Natural killer cell (primary cell): ENCODE measurements around the gene XRCC5. TPM values are rescaled to one million over a fixed set of nuclear protein-coding genes. Genes with fewer than 3 reads are reported as not detected.

Source experiments
- ATAC-seq, 3 donors: fragments of 150-1000 bp in 2 of 3; fragments of 200-7000 bp in 1 of 3; cut with Tn5 transposase; 1 replicate in 1 of 3; 2 replicates in 2 of 3; pipeline ENCODE4 v1.10.0; 2021; ENCODE audit warnings: mild to moderate bottlenecking in 2 of 3, moderate library complexity in 2 of 3
- DNase-seq, 2 donors: peaks; one replicate each; pipeline versions ENCODE4 v3.0.0 to v3.0.0-alpha.2; 2013 to 2021; ENCODE audit warnings: mixed read lengths in 1 of 2
- H3K27ac ChIP-seq: one replicate; pipeline ENCODE4 v1.5.1; 2013; ENCODE audit warnings: mild to moderate bottlenecking, low read length
- H3K27me3 ChIP-seq: one replicate; pipeline ENCODE4 v1.6.1; 2013; ENCODE audit warnings: low read length; ENCODE audit not compliant: control insufficient read depth, insufficient read depth
- H3K36me3 ChIP-seq: one replicate; pipeline ENCODE4 v1.6.1; 2013; ENCODE audit warnings: low read length; ENCODE audit not compliant: control insufficient read depth, insufficient read depth
- H3K4me1 ChIP-seq: one replicate; pipeline ENCODE4 v1.6.1; 2013; ENCODE audit warnings: low read length; ENCODE audit not compliant: control insufficient read depth, insufficient read depth
- H3K4me3 ChIP-seq: one replicate; pipeline ENCODE4 v1.5.1; 2013; ENCODE audit warnings: low read length
- H3K9me3 ChIP-seq: one replicate; pipeline ENCODE4 v1.6.1; 2013; ENCODE audit warnings: low read length; ENCODE audit not compliant: control insufficient read depth, insufficient read depth
- H3K27ac Mint-ChIP-seq, 2 donors: one replicate each; pipeline ENCODE4 v1.8.0; 2022; ENCODE audit warnings: mild to moderate bottlenecking in 2 of 2, mixed read lengths in 2 of 2, moderate library complexity in 1 of 2
- H3K27me3 Mint-ChIP-seq, 2 donors: one replicate each; pipeline ENCODE4 v1.8.0; 2022; ENCODE audit warnings: low read depth in 2 of 2, mixed read lengths in 2 of 2
- H3K36me3 Mint-ChIP-seq: one replicate; pipeline ENCODE4 v1.8.0; 2022; ENCODE audit warnings: mixed read lengths
- H3K4me1 Mint-ChIP-seq, 2 donors: one replicate each; pipeline ENCODE4 v1.8.0; 2022; ENCODE audit warnings: mixed read lengths in 2 of 2
- H3K4me3 Mint-ChIP-seq: one replicate; pipeline ENCODE4 v1.8.0; 2022; ENCODE audit warnings: mild to moderate bottlenecking, moderate library complexity, mixed read lengths
- H3K9me3 Mint-ChIP-seq, 2 donors: one replicate each; pipeline ENCODE4 v1.8.0; 2022; ENCODE audit warnings: mixed read lengths in 2 of 2
- CTCF ChIP-seq: fragments of 200-600 bp; IDR thresholded peaks from one replicate; pipeline ENCODE4 v1.8.0; 2022; ENCODE audit warnings: antibody characterized with exemption
- WGBS: methylation state at CpG from one replicate; pipeline ENCODE4 v1.1.7; 2013; ENCODE audit warnings: missing lambda C conversion rate; ENCODE audit not compliant: insufficient coverage; 5-methylcytosine and 5-hydroxymethylcytosine counted together
- intact Hi-C: fragments of 100-400 bp; cut with micrococcal nuclease; formaldehyde crosslinking; loops from one replicate; pipeline ENCODE4 v1.14.2; 2022
- total RNA-seq, 4 donors: library from RNA; stranded (reverse); fragments of 120-200 nt in 1 of 4; gene quantifications; one replicate each; pipeline versions ENCODE4 v1.2.3 to v1.2.4, GENCODE V29; 2013 to 2022

The XRCC5 gene
- total RNA-seq, 3 donors from 2014 or later (not counting 1 experiment from before 2014, with no cell fraction given), result 188 to 220 (median 201) TPM

GRCh38 chr2:216090369-216090786 is 18.8 kb upstream of the XRCC5 start:
- peak overlapping the region; percentile 52 for H3K27ac ChIP-seq
- no peak overlapping the region for H3K4me3 ChIP-seq
- H3K4me3 Mint-ChIP-seq, result peak overlapping the region; percentile 52
- peaks cover 5% of the 10 kb centered on the region for H3K4me1 ChIP-seq
- H3K9me3 Mint-ChIP-seq, result no peaks in the 10 kb centered on the region
- H3K27me3 Mint-ChIP-seq, result no peaks in the 10 kb centered on the region
- WGBS, result no CpG with 5 or more reads among the region's 1 CpG
- no peaks in the 10 kb centered on the region for H3K36me3 ChIP-seq
- DNase-seq, result no peak
- peak overlapping the region; percentile 16 to 72 for H3K27ac Mint-ChIP-seq
- H3K36me3 Mint-ChIP-seq, result no peaks in the 10 kb centered on the region
- H3K4me1 Mint-ChIP-seq, result peaks cover 15 to 18% of the 10 kb centered on the region in 2 donors
- H3K9me3 ChIP-seq, result no peaks in the 10 kb centered on the region
- TF ChIP-seq CTCF, result no peak
- ATAC-seq, result peak; percentile 49 to 88 (median 79)
- no peaks in the 10 kb centered on the region for H3K27me3 ChIP-seq
- intact Hi-C loops, result no loop called here

- no peaks in the 10 kb centered on the region for H3K36me3 Mint-ChIP-seq
- intact Hi-C loops, result no loop called here
- Histone ChIP-seq H3K27ac (no peak overlapping the region), H3K36me3 (no peaks in the 10 kb centered on the region), H3K27me3 (no peaks in the 10 kb centered on the region), H3K9me3 (no peaks in the 10 kb centered on the region), H3K4me1 (peaks cover 3% of the 10 kb centered on the region), H3K4me3 (no peak overlapping the region)
- DNase-seq (no peak), ATAC-seq (no peak)
- no peaks in the 10 kb centered on the region for H3K27me3 Mint-ChIP-seq
- WGBS, result 84% methylated on average over 2 of the region's 2 CpGs
- H3K4me1 Mint-ChIP-seq, result peaks cover 13% of the 10 kb centered on the region in 2 donors
- H3K4me3 Mint-ChIP-seq, result no peak overlapping the region
- H3K27ac Mint-ChIP-seq, result peak overlapping the region in 1 of 2 donors; percentile 13
- no peak for TF ChIP-seq CTCF
- no peaks in the 10 kb centered on the region for H3K9me3 Mint-ChIP-seq
These were observed 16.5 kb upstream of the XRCC5 start for GRCh38 chr2:216092646-216093045.

- H3K27ac ChIP-seq, result no peak overlapping the region
- peaks cover 3% of the 10 kb centered on the region for H3K4me1 ChIP-seq
- DNase-seq (no peak), ATAC-seq (no peak)
- intact Hi-C loops, result no loop called here
- Mint-ChIP-seq H3K36me3 (no peaks in the 10 kb centered on the region), H3K4me3 (no peak overlapping the region), H3K9me3 (no peaks in the 10 kb centered on the region), H3K4me1 (peaks cover 11 to 12% of the 10 kb centered on the region in 2 donors), H3K27ac (no peak overlapping the region), H3K27me3 (no peaks in the 10 kb centered on the region)
- no peaks in the 10 kb centered on the region for H3K27me3 ChIP-seq
- H3K9me3 ChIP-seq, result no peaks in the 10 kb centered on the region
- H3K36me3 ChIP-seq, result no peaks in the 10 kb centered on the region
- no peak overlapping the region for H3K4me3 ChIP-seq
- TF ChIP-seq CTCF, result no peak
- 82% methylated on average over 3 of the region's 3 CpGs for WGBS
These were observed 14.4 kb upstream of the XRCC5 start for GRCh38 chr2:216094701-216095100.
